Measurements from ENCODE around the gene USP12. TPM values are rescaled to one million over a fixed set of nuclear protein-coding genes. Genes with fewer than 3 reads are reported as not detected.

Gene USP12
- total RNA-seq, 1 donor from 2014 or later, result 19.7 TPM

- Histone ChIP-seq H2AFZ (replicated peaks) (no peak overlapping the region), H3K4me3 (no peak overlapping the region), H3K9me3 (ENCODE audit: low read depth) (no peaks in the 10 kb centered on the region), H3K27me3 (no peaks in the 10 kb centered on the region), H3K9ac (no peak overlapping the region), H4K20me1 (ENCODE audit: low read depth) (no peaks in the 10 kb centered on the region), H3K79me2 (ENCODE audit: low read depth) (no peaks in the 10 kb centered on the region), H3F3A (ENCODE audit: low read depth) (no peaks in the 10 kb centered on the region), H3K27ac (no peak overlapping the region), H3K36me3 (no peaks in the 10 kb centered on the region), H3K4me1 (no peaks in the 10 kb centered on the region), H3K4me2 (no peak overlapping the region)
- peaks cover 2% of the 10 kb centered on the region for H3K27me3 Mint-ChIP-seq (ENCODE audit: insufficient read depth, low read depth)
- no peak overlapping the region for H3K27ac Mint-ChIP-seq
- no peak for DNase-seq (ENCODE audit: low spot score)
- H3K9me3 Mint-ChIP-seq, result no peaks in the 10 kb centered on the region
- TF ChIP-seq EZH2phosphoT487 (IDR thresholded peaks at IDR 0.05) (no peak), CTCF (IDR thresholded peaks at IDR 0.05) (no peak), EZH2 (IDR thresholded peaks at IDR 0.05) (no peak)
- H3K4me3 Mint-ChIP-seq, result no peak overlapping the region
- H3K36me3 Mint-ChIP-seq, result no peaks in the 10 kb centered on the region
- no peaks in the 10 kb centered on the region for H3K4me1 Mint-ChIP-seq
Measured at GRCh38 chr13:27203854-27204253, 32.2 kb upstream of the USP12 start.

GRCh38 chr13:27203186-27203585, 31.6 kb upstream of the USP12 start:
- Histone ChIP-seq H2AFZ (replicated peaks) (no peak overlapping the region), H3K4me1 (no peaks in the 10 kb centered on the region), H3K27ac (no peak overlapping the region), H3F3A (ENCODE audit: low read depth) (no peaks in the 10 kb centered on the region), H3K4me2 (no peak overlapping the region), H3K79me2 (ENCODE audit: low read depth) (no peaks in the 10 kb centered on the region), H4K20me1 (ENCODE audit: low read depth) (no peaks in the 10 kb centered on the region), H3K27me3 (no peaks in the 10 kb centered on the region), H3K4me3 (no peak overlapping the region), H3K9ac (no peak overlapping the region), H3K9me3 (ENCODE audit: low read depth) (no peaks in the 10 kb centered on the region), H3K36me3 (no peaks in the 10 kb centered on the region)
- Mint-ChIP-seq H3K9me3 (no peaks in the 10 kb centered on the region), H3K36me3 (no peaks in the 10 kb centered on the region), H3K27me3 (ENCODE audit: insufficient read depth, low read depth) (peaks cover 2% of the 10 kb centered on the region), H3K27ac (no peak overlapping the region), H3K4me3 (no peak overlapping the region), H3K4me1 (no peaks in the 10 kb centered on the region)
- no peak for TF ChIP-seq EZH2 (IDR thresholded peaks at IDR 0.05)
- TF ChIP-seq CTCF (IDR thresholded peaks at IDR 0.05), result no peak
- no peak for TF ChIP-seq EZH2phosphoT487 (IDR thresholded peaks at IDR 0.05)
- no peak for DNase-seq (ENCODE audit: low spot score)

- no peak overlapping the region for H3K4me3 ChIP-seq
- no peaks in the 10 kb centered on the region for H4K20me1 ChIP-seq (ENCODE audit: low read depth)
- H3K9me3 ChIP-seq (ENCODE audit: low read depth), result no peaks in the 10 kb centered on the region
- no peak overlapping the region for H3K9ac ChIP-seq
- H3K4me2 ChIP-seq, result no peak overlapping the region
- no peaks in the 10 kb centered on the region for H3K79me2 ChIP-seq (ENCODE audit: low read depth)
- H3K4me1 ChIP-seq, result no peaks in the 10 kb centered on the region
- H3K36me3 ChIP-seq, result no peaks in the 10 kb centered on the region
- Mint-ChIP-seq H3K4me3 (no peak overlapping the region), H3K4me1 (no peaks in the 10 kb centered on the region), H3K9me3 (peaks cover 5% of the 10 kb centered on the region), H3K27me3 (ENCODE audit: insufficient read depth, low read depth) (peaks cover 2% of the 10 kb centered on the region), H3K27ac (no peak overlapping the region), H3K36me3 (no peaks in the 10 kb centered on the region)
- no peaks in the 10 kb centered on the region for H3F3A ChIP-seq (ENCODE audit: low read depth)
- DNase-seq (ENCODE audit: low spot score), result no peak
- no peak overlapping the region for H3K27ac ChIP-seq
- H3K27me3 ChIP-seq, result no peaks in the 10 kb centered on the region
- no peak overlapping the region for H2AFZ ChIP-seq (replicated peaks)
- TF ChIP-seq EZH2phosphoT487 (IDR thresholded peaks at IDR 0.05) (no peak), CTCF (IDR thresholded peaks at IDR 0.05) (no peak), EZH2 (IDR thresholded peaks at IDR 0.05) (no peak)
Measured at GRCh38 chr13:27201661-27202060, 30.1 kb upstream of the USP12 start.
